Skeletal muscle tissue (tissue), 4 donors: Measurements from ENCODE around the gene NUFIP1. TPM values are rescaled to one million over a fixed set of nuclear protein-coding genes. Genes with fewer than 3 reads are reported as not detected.
A peak's percentile ranks its signal among the peaks of the same experiment; 100 is the strongest.

Source experiments
- H3K27ac ChIP-seq: one replicate; pipeline ENCODE4 v1.7.0; 2013; ENCODE audit warnings: mild to moderate bottlenecking, low read depth, low read length, inconsistent platforms
- H3K27me3 ChIP-seq, 3 donors: one replicate each; pipeline ENCODE4 v1.7.0; 2013; ENCODE audit warnings: low read length in 3 of 3; ENCODE audit not compliant: control insufficient read depth in 3 of 3, insufficient read depth in 3 of 3
- H3K36me3 ChIP-seq, 3 donors: one replicate each; pipeline ENCODE4 v1.7.0; 2013; ENCODE audit warnings: low read length in 3 of 3; ENCODE audit not compliant: control insufficient read depth in 3 of 3, insufficient read depth in 3 of 3
- H3K4me1 ChIP-seq, 3 donors: one replicate each; pipeline ENCODE4 v1.7.0; 2013; ENCODE audit warnings: low read length in 3 of 3, mild to moderate bottlenecking in 3 of 3; ENCODE audit not compliant: control insufficient read depth in 3 of 3, insufficient read depth in 3 of 3
- H3K4me3 ChIP-seq, 3 donors: one replicate each; pipeline ENCODE4 v1.7.0; 2013; ENCODE audit warnings: low read length in 3 of 3
- H3K9ac ChIP-seq, 3 donors: one replicate each; pipeline ENCODE4 v1.7.0; 2013; ENCODE audit warnings: low read length in 3 of 3, mild to moderate bottlenecking in 3 of 3, moderate library complexity in 2 of 3, low read depth in 1 of 3
- H3K9me3 ChIP-seq, 3 donors: one replicate each; pipeline ENCODE4 v1.7.0; 2013; ENCODE audit warnings: low read length in 3 of 3; ENCODE audit not compliant: control insufficient read depth in 3 of 3
- total RNA-seq: library from RNA; depleted of rRNA; stranded (reverse); fragments of >200 nt; gene quantifications from one replicate; pipeline ENCODE4 v1.2.3, GENCODE V29; 2014
- donor health status: Osteomylitis.

NUFIP1 gene
- total RNA-seq, 1 donor from 2014 or later = 3.7 TPM

DNA sequence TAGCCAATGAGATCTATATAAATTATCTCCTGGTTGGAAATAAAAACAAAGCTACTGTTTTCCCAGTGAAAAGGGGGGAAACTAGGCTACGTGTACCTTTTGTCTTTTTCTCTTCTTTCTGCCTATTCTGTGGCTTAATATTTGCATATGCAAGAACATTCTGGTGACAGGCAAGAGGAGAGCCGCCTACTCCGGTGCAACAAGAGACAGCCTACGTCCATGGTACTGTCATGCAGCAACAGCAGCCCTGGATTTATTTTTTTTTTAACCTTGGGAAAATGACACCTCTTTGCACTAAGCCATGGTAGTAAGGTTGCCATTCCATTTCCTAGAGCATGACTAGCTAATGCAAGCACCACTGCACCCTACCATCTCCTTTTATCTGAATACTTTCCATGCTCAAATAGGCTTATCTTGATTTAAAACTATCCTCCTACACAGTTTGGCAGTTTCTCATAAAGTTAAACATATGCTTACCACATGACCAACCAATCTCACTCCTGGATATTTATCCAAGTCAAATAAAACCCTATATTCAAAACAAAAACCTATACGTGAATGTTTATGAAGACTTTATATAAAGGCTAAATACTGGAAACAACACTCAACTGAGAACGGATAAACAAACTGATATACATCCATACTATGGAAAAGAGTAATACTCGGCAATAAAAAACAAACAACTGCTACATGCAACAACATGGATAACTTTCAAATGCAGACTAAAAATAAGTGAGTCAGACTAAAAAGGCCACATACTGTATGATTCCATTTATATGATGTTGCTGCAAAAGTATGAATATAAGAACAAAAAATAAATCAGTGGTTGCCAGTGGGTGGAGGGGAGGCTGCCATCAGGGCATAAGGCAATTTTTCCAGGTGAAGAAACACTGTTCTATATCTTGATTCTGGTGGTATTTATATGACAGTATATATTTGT is 17.3 kb downstream of the NUFIP1 start:
- H3K9me3 ChIP-seq = no peaks in the 10 kb centered on the region
- H3K36me3 ChIP-seq = peaks cover 0 to 3% (median 3%) of the 10 kb centered on the region in 3 donors
- no peaks in the 10 kb centered on the region for H3K27me3 ChIP-seq
- H3K4me3 ChIP-seq = no peak overlapping the region
- H3K4me1 ChIP-seq = peaks cover 11 to 30% (median 29%) of the 10 kb centered on the region in 3 donors
- peak overlapping the region in 1 of 3 donors; percentile 33 for H3K9ac ChIP-seq
- peak overlapping the region; percentile 12 for H3K27ac ChIP-seq

GRCh38 chr13:44969551-44970484 is 19.5 kb downstream of the NUFIP1 start:
- H3K4me1 ChIP-seq = peaks cover 11 to 30% (median 29%) of the 10 kb centered on the region in 3 donors
- no peaks in the 10 kb centered on the region for H3K9me3 ChIP-seq
- peak overlapping the region in 2 of 3 donors; percentile 9 to 10 for H3K9ac ChIP-seq
- H3K27ac ChIP-seq = peak overlapping the region; percentile 7
- no peak overlapping the region for H3K4me3 ChIP-seq
- no peaks in the 10 kb centered on the region for H3K27me3 ChIP-seq
- peaks cover 0 to 5% (median 3%) of the 10 kb centered on the region in 3 donors for H3K36me3 ChIP-seq

DNA sequence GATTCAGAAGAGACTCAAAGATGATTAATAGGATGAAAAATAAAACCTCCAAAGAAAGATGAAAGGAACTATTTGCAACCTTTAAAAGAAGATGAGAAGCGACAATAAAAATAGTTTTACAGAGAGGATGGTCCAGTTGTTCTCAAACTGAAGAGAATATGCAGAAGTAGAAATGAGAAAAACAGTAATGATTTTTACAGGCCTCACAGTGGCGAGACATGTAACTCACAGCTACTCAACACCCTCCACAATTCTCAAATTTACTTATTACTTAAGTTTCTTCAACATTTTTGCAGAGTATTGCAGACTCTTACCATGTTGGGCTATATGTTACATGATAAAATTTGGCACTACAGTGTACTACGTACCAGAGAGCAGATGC is 20.8 kb downstream of the NUFIP1 start:
- Histone ChIP-seq H3K4me1 (peaks cover 8 to 30% (median 29%) of the 10 kb centered on the region in 3 donors), H3K4me3 (no peak overlapping the region), H3K27me3 (no peaks in the 10 kb centered on the region), H3K9me3 (no peaks in the 10 kb centered on the region), H3K27ac (peak overlapping the region; percentile 45), H3K9ac (no peak overlapping the region), H3K36me3 (peaks cover 3 to 12% (median 11%) of the 10 kb centered on the region in 3 donors)

DNA sequence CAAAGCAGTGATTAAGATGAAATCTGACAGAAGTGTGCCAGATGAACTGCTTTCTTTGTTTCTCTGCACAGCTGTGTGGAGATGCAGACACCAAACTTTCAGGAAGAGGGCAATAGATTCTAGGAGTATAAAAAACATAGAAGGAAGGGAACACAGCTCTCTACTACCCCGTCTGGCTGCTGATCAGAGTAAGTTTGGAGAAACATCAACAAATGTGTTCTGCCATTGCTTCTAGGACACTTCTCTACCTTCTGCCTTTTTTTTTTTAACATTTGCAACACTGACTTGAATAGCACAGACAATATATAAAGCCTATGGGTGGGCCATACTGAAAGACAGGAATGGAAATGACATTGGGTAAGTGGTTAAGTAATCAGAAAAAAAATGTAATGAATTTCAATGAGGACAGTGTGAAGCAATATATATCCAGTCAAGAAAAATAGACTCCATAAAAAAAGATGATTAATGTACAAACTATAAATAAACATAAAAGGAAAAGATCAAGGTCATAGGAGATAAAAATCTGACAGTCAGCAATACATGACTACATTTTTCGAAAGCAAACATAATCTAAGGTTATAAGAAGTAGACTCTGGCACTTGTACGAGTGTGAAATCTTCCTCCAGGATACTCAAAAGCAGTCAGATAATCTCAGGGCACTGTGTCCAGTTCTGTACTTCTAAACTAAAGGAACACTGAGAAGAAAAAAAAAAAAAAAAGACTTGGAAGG is 21.4 kb downstream of the NUFIP1 start:
- H3K4me3 ChIP-seq = no peak overlapping the region
- H3K36me3 ChIP-seq = peaks cover 3 to 14% (median 12%) of the 10 kb centered on the region in 3 donors
- H3K27me3 ChIP-seq = no peaks in the 10 kb centered on the region
- no peak overlapping the region for H3K9ac ChIP-seq
- peaks cover 8 to 30% (median 29%) of the 10 kb centered on the region in 3 donors for H3K4me1 ChIP-seq
- peak overlapping the region; percentile 45 for H3K27ac ChIP-seq
- no peaks in the 10 kb centered on the region for H3K9me3 ChIP-seq

- H3K4me1 ChIP-seq = no peaks in the 10 kb centered on the region
- H3K36me3 ChIP-seq = peaks cover 6 to 30% (median 18%) of the 10 kb centered on the region in 3 donors
- no peaks in the 10 kb centered on the region for H3K27me3 ChIP-seq
- no peak overlapping the region for H3K27ac ChIP-seq
- H3K4me3 ChIP-seq = no peak overlapping the region
- H3K9me3 ChIP-seq = peaks cover 3 to 5% (median 3%) of the 10 kb centered on the region in 3 donors
- no peak overlapping the region for H3K9ac ChIP-seq
Observed at GRCh38 chr13:44961997-44962396, 27.3 kb downstream of the NUFIP1 start.

- Histone ChIP-seq H3K9me3 (no peaks in the 10 kb centered on the region), H3K27ac (no peak overlapping the region)
Observed at GRCh38 chr13:44955406-44955805, 33.9 kb downstream of the NUFIP1 start.

GRCh38 chr13:44954224-44954623 is 35.0 kb downstream of the NUFIP1 start:
- H3K4me3 ChIP-seq = no peak overlapping the region
- no peak overlapping the region for H3K27ac ChIP-seq
- peaks cover 0 to 11% (median 6%) of the 10 kb centered on the region in 3 donors for H3K4me1 ChIP-seq
- no peaks in the 10 kb centered on the region for H3K27me3 ChIP-seq
- peaks cover 0 to 3% (median 0%) of the 10 kb centered on the region in 3 donors for H3K36me3 ChIP-seq
- peak overlapping the region in 1 of 3 donors; percentile 28 for H3K9ac ChIP-seq
- no peaks in the 10 kb centered on the region for H3K9me3 ChIP-seq

More at GRCh38 chr13:44955406-44955805, 33.9 kb downstream of the NUFIP1 start:
- Histone ChIP-seq H3K27me3 (no peaks in the 10 kb centered on the region), H3K36me3 (peaks cover 0 to 3% (median 0%) of the 10 kb centered on the region in 3 donors), H3K4me3 (no peak overlapping the region), H3K9ac (no peak overlapping the region), H3K4me1 (peaks cover 0 to 6% (median 6%) of the 10 kb centered on the region in 3 donors)

- no peak overlapping the region for H3K9ac ChIP-seq
Observed at GRCh38 chr13:44952671-44953070, 36.6 kb downstream of the NUFIP1 start.

GRCh38 chr13:44951184-44951583 is 38.1 kb downstream of the NUFIP1 start:
- no peak overlapping the region for H3K4me3 ChIP-seq
- H3K9me3 ChIP-seq = no peaks in the 10 kb centered on the region
- peak overlapping the region; percentile 16 for H3K27ac ChIP-seq
- H3K27me3 ChIP-seq = no peaks in the 10 kb centered on the region
- peaks cover 0 to 11% (median 6%) of the 10 kb centered on the region in 3 donors for H3K4me1 ChIP-seq
- H3K36me3 ChIP-seq = no peaks in the 10 kb centered on the region
- no peak overlapping the region for H3K9ac ChIP-seq

More at GRCh38 chr13:44952671-44953070, 36.6 kb downstream of the NUFIP1 start:
- Histone ChIP-seq H3K36me3 (no peaks in the 10 kb centered on the region), H3K4me3 (no peak overlapping the region), H3K27me3 (no peaks in the 10 kb centered on the region), H3K27ac (no peak overlapping the region), H3K9me3 (no peaks in the 10 kb centered on the region), H3K4me1 (peaks cover 0 to 11% (median 6%) of the 10 kb centered on the region in 3 donors)
